DMS53 (cell line): ENCODE measurements around the gene CHODL.

Source experiments
- DNase-seq: peaks from one replicate; lab custom pipeline; 2025; lab: John Stamatoyannopoulos, UW

CHODL gene

GRCh38 chr21:18289876-18290275 is 45.2 kb downstream of the CHODL start:
- peak; percentile 1 for DNase-seq

DNA sequence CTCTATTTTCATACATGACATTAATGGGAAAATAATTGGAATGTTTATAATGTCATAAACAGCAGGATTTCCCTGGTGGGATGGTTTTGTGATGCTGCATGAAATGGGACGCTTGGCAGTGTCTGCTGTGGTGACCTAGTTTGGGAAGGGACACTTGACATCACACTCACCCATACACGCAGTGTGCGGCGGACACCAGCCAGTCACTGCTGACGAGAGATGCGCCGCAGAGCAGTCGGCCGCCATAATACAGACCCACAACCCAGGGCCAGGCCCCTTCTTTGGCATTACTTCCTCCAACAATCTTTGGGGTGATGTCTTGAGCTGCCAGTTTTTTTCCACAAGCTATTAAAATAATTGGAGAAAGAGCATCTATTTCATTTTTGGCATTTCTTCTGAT is 49.5 kb downstream of the CHODL start:
- DNase-seq, result no peak

GRCh38 chr21:18298228-18298627 is 53.6 kb downstream of the CHODL start:
- peak; percentile 4 for DNase-seq
